ENCODE data around the gene MOB3B.

Gene MOB3B

GRCh38 chr9:27529316-27530278 is at the start of gene MOB3B:
MOB3B (minus strand) TSS chr9:27529814; CDS start chr9:27455550, 74,264 bp downstream.
- DNase-seq = peak; percentile 81

- DNase-seq = peak; percentile 94
Measured at GRCh38 chr9:27573634-27574590, 44.3 kb upstream of the MOB3B start.

GRCh38 chr9:27572918-27573633 is 43.5 kb upstream of the MOB3B start, which contains the start of gene C9orf72:
C9orf72 (minus strand) TSS chr9:27573481; CDS start chr9:27567120, 6,361 bp downstream.
- peak; percentile 87 for DNase-seq

GRCh38 chr9:27572566-27572917 is 42.9 kb upstream of the MOB3B start:
- DNase-seq = no peak

GRCh38 chr9:27572061-27572460 is 42.4 kb upstream of the MOB3B start:
- DNase-seq = no peak

- DNase-seq = no peak
Measured at GRCh38 chr9:27571011-27571410, 41.4 kb upstream of the MOB3B start.

- no peak for DNase-seq
Measured at GRCh38 chr9:27569406-27569805, 39.8 kb upstream of the MOB3B start.

GRCh38 chr9:27566118-27566517 is 36.5 kb upstream of the MOB3B start:
- DNase-seq = no peak

- DNase-seq = no peak
Measured at GRCh38 chr9:27565696-27566095, 36.1 kb upstream of the MOB3B start.

- no peak for DNase-seq
Measured at GRCh38 chr9:27564670-27565069, 35.1 kb upstream of the MOB3B start.

GRCh38 chr9:27563738-27564430 is 34.3 kb upstream of the MOB3B start:
- no peak for DNase-seq

GRCh38 chr9:27561685-27562084 is 32.1 kb upstream of the MOB3B start:
- no peak for DNase-seq

GRCh38 chr9:27560457-27560856 is 30.8 kb upstream of the MOB3B start:
- no peak for DNase-seq

GRCh38 chr9:27558307-27558706 is 28.7 kb upstream of the MOB3B start:
- DNase-seq = no peak

GRCh38 chr9:27556470-27556869 is 26.9 kb upstream of the MOB3B start:
- no peak for DNase-seq

GRCh38 chr9:27554712-27555111 is 25.1 kb upstream of the MOB3B start:
- DNase-seq = no peak

GRCh38 chr9:27549196-27549755 is 19.7 kb upstream of the MOB3B start:
- no peak for DNase-seq

- no peak for DNase-seq
Measured at GRCh38 chr9:27548055-27548741, 18.6 kb upstream of the MOB3B start.

GRCh38 chr9:27545471-27545870 is 15.9 kb upstream of the MOB3B start:
- no peak for DNase-seq

GRCh38 chr9:27542508-27542907 is 12.9 kb upstream of the MOB3B start:
- DNase-seq = no peak

GRCh38 chr9:27541740-27542139 is 12.1 kb upstream of the MOB3B start:
- DNase-seq = no peak
